ENCODE results near the gene ZNF283.

Gene ZNF283

DNA sequence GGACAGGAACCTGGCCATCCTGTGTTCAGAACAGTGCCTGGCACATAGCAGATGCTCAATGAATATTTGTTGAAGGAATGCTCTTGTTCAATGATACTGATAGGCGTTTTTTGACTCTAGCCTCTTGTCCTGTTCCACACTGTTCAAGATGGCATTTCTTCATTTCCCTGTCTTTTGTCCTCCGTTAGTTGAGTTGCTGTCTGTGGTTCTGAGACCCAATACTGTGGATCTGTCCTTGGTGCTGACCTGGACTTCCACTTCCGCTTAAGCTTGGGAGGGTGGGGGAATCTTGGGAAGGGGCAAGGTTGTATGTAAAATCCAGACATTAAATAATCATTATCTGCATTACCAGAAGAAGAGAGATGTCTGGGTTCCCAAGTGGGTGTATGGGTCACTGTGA is 38.1 kb upstream of the ZNF283 start:
- no peak for TF ChIP-seq EZH2phosphoT487 (IDR thresholded peaks at IDR 0.05; ENCODE audit: borderline replicate concordance, low read length)
- TF ChIP-seq, protein P1, sequence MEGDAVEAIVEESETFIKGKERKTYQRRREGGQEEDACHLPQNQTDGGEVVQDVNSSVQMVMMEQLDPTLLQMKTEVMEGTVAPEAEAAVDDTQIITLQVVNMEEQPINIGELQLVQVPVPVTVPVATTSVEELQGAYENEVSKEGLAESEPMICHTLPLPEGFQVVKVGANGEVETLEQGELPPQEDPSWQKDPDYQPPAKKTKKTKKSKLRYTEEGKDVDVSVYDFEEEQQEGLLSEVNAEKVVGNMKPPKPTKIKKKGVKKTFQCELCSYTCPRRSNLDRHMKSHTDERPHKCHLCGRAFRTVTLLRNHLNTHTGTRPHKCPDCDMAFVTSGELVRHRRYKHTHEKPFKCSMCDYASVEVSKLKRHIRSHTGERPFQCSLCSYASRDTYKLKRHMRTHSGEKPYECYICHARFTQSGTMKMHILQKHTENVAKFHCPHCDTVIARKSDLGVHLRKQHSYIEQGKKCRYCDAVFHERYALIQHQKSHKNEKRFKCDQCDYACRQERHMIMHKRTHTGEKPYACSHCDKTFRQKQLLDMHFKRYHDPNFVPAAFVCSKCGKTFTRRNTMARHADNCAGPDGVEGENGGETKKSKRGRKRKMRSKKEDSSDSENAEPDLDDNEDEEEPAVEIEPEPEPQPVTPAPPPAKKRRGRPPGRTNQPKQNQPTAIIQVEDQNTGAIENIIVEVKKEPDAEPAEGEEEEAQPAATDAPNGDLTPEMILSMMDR (IDR thresholded peaks at IDR 0.05; ENCODE audit: low read depth, low read length, poor library complexity, severe bottlenecking): no peak
- no peaks in the 10 kb centered on the region for H3K9me3 ChIP-seq (ENCODE audit: control insufficient read depth, insufficient read depth, low read length)
- H3K27me3 ChIP-seq (ENCODE audit: control insufficient read depth, low read length): peaks cover 6% of the 10 kb centered on the region
- no peaks in the 10 kb centered on the region for H4K20me1 ChIP-seq (ENCODE audit: control insufficient read depth, insufficient read depth, low read depth, low read length)
- no peaks in the 10 kb centered on the region for H3K36me3 ChIP-seq (ENCODE audit: control insufficient read depth, low read length)
- no peaks in the 10 kb centered on the region for H3K9me2 ChIP-seq (replicated peaks; ENCODE audit: control insufficient read depth, low read length)
- peaks cover 5% of the 10 kb centered on the region for H3F3A ChIP-seq (ENCODE audit: control insufficient read depth, insufficient read depth)
- peaks cover 15% of the 10 kb centered on the region for H3K4me1 ChIP-seq (ENCODE audit: control insufficient read depth, low read length)
- no peaks in the 10 kb centered on the region for H3K79me2 ChIP-seq (ENCODE audit: control insufficient read depth, low read length)
- H3K4me2 ChIP-seq (ENCODE audit: low read length): no peak overlapping the region
- H3K27ac ChIP-seq (ENCODE audit: low read depth, low read length): no peak overlapping the region
- no peak overlapping the region for H3K4me3 ChIP-seq (ENCODE audit: low read length)

DNA sequence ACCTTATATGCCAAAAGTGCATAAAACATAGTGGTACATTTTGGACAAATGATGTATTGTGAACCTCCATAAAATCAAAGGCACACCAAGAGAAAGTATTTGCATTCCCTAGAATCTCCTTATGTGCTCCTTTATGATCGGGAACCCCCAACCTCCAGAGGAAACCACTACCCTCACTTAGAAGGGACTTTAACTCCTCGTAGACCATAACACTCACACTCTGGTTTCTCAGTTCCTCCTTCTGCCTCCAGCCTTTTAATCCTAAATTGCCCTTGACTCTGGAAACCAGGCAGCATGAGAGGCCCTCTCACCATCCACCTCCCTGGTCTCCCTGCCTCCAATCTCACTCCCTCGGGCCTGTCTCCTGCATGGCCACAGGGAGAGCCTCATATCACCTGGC is 36.5 kb upstream of the ZNF283 start:
- Histone ChIP-seq H3K27ac (ENCODE audit: low read depth, low read length) (no peak overlapping the region), H3K4me2 (ENCODE audit: low read length) (no peak overlapping the region), H4K20me1 (ENCODE audit: control insufficient read depth, insufficient read depth, low read depth, low read length) (no peaks in the 10 kb centered on the region), H3K27me3 (ENCODE audit: control insufficient read depth, low read length) (peaks cover 6% of the 10 kb centered on the region), H3K79me2 (ENCODE audit: control insufficient read depth, low read length) (no peaks in the 10 kb centered on the region), H3K36me3 (ENCODE audit: control insufficient read depth, low read length) (no peaks in the 10 kb centered on the region), H3K9me3 (ENCODE audit: control insufficient read depth, insufficient read depth, low read length) (no peaks in the 10 kb centered on the region), H3K4me1 (ENCODE audit: control insufficient read depth, low read length) (no peaks in the 10 kb centered on the region), H3K9me2 (replicated peaks; ENCODE audit: control insufficient read depth, low read length) (no peaks in the 10 kb centered on the region), H3F3A (ENCODE audit: control insufficient read depth, insufficient read depth) (no peaks in the 10 kb centered on the region; the same call in 1 of the 2 replicates), H3K4me3 (ENCODE audit: low read length) (no peak overlapping the region)
- TF ChIP-seq EZH2phosphoT487 (IDR thresholded peaks at IDR 0.05; ENCODE audit: borderline replicate concordance, low read length): no peak
- TF ChIP-seq, protein P1 (IDR thresholded peaks at IDR 0.05; ENCODE audit: low read depth, low read length, poor library complexity, severe bottlenecking): no peak

DNA sequence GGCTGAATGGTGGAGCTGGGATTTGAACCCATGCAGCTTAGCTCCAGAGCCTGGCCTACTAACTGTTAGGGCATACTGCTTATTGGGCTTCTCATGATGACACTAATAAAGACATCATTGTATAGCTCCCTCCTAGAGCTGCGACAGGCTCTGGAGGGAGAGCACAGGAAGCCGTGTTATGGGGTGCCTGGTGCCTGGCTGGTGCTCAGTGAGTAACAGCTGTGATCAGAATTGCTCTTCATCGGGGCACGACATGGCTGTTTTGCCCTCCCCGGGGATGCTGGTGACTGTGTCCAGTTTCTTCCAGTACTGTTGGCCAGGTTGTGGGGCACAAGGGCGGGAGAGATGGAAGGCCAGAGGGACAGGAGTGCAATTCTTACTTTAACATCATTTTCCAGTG is 30.0 kb upstream of the ZNF283 start:
- no peak overlapping the region for H3K4me3 ChIP-seq (ENCODE audit: low read length)
- peaks cover 11% of the 10 kb centered on the region for H3K27me3 ChIP-seq (ENCODE audit: control insufficient read depth, low read length)
- H3K36me3 ChIP-seq (ENCODE audit: control insufficient read depth, low read length): no peaks in the 10 kb centered on the region

More for the DNA sequence above, 30.0 kb upstream of the ZNF283 start:
- H3F3A ChIP-seq (ENCODE audit: control insufficient read depth, insufficient read depth): no peaks in the 10 kb centered on the region
- no peak overlapping the region for H3K27ac ChIP-seq (ENCODE audit: low read depth, low read length)
- H3K4me2 ChIP-seq (ENCODE audit: low read length): no peak overlapping the region
- no peaks in the 10 kb centered on the region for H3K79me2 ChIP-seq (ENCODE audit: control insufficient read depth, low read length)
- TF ChIP-seq, protein P1 (IDR thresholded peaks at IDR 0.05; ENCODE audit: low read depth, low read length, poor library complexity, severe bottlenecking): no peak
- TF ChIP-seq EZH2phosphoT487 (IDR thresholded peaks at IDR 0.05; ENCODE audit: borderline replicate concordance, low read length): no peak
- no peaks in the 10 kb centered on the region for H3K9me2 ChIP-seq (replicated peaks; ENCODE audit: control insufficient read depth, low read length)
- H3K9me3 ChIP-seq (ENCODE audit: control insufficient read depth, insufficient read depth, low read length): no peaks in the 10 kb centered on the region
- no peaks in the 10 kb centered on the region for H3K4me1 ChIP-seq (ENCODE audit: control insufficient read depth, low read length)
- H4K20me1 ChIP-seq (ENCODE audit: control insufficient read depth, insufficient read depth, low read depth, low read length): no peaks in the 10 kb centered on the region

All from DOHH2 (cell line).